Heart left ventricle (tissue), 13 donors: ENCODE measurements around the gene ABCB10.

Experiments used
- CTCF ChIP-seq, 12 donors: fragments of 200-600 bp; sonication (generic) in 4 of 12; IDR thresholded peaks; one replicate each; pipeline versions ENCODE4 v1.5.0 to v1.8.0; 2018 to 2022; ENCODE audit warnings: antibody characterized with exemption in 12 of 12, mild to moderate bottlenecking in 5 of 12
- POLR2A ChIP-seq, 2 donors: fragments of 450-650 bp; IDR thresholded peaks; one replicate each; pipeline ENCODE4 v1.6.1; 2017; ENCODE audit warnings: antibody characterized with exemption in 2 of 2, mild to moderate bottlenecking in 2 of 2, moderate library complexity in 2 of 2
- donor health status: ischemic (EF 13 %, LVEDD 7.1; RV severe dilation, severe dysfunction).
- donor health status: DM: no; HTN: yes; CAD: no.
- donor health status: DM: no; HTN: no; CAD: no.
- donor health status: ischemic (EF 25% LVEDD 6.9; RV normal size, moderate dysfunction).
- donor health status: ischemic (EF 25% LVEDD 5.7; RV mildly dilated, moderate dysfunction).
- donor health status: ischemic (EF 35%, LVEDD 5.7; RV mildly dilated, moderate dysfunction).
- donor health status: nonischemic (EF 11% LVEDD 7.7; RV severe dilation, severe dysfunction).
- donor health status: DM: yes; HTN: yes; CAD: no.
- donor health status: PGD.
- donor health status: ischemic (EF 29% LVEDD 5.4; RV normal size, mild dysfunction).
- donor health status: nonischemic (EF 23%, LVEDD 6.1; RV moderate dilation, normal function).

GRCh38 chr1:229594227-229595008, 35.9 kb upstream of the ABCB10 start:
- TF ChIP-seq CTCF (IDR thresholded peaks at IDR 0.05) (no peak), POLR2A (IDR thresholded peaks at IDR 0.05) (no peak)
